Activated T-cell treated with anti-CD3 and anti-CD28 coated beads, Interleukin-2, amount 50 U/mL, for 72 hours (primary cell): ENCODE data around the gene FXN. TPM values are rescaled to one million over a fixed set of nuclear protein-coding genes. Genes with fewer than 3 reads are reported as not detected.

Experiments
- ATAC-seq, 2 donors: fragments of 150-1000 bp; cut with Tn5 transposase; replicated peaks in 1 of 2; 2 replicates each; pipeline ENCODE4 v1.10.0; 2021; ENCODE audit warnings: moderate library complexity in 2 of 2, mild to moderate bottlenecking in 1 of 2
- DNase-seq, 2 donors: peaks; one replicate each; pipeline ENCODE4 v3.0.0; 2021 to 2022; ENCODE audit warnings: mixed read lengths in 1 of 2
- H3K27ac Mint-ChIP-seq: one replicate; pipeline ENCODE4 v1.8.0; 2022; ENCODE audit warnings: mild to moderate bottlenecking, moderate library complexity, mixed read lengths
- H3K27me3 Mint-ChIP-seq: one replicate; pipeline ENCODE4 v1.8.0; 2022; ENCODE audit warnings: low read depth, mixed read lengths
- H3K36me3 Mint-ChIP-seq, 2 donors: one replicate each; pipeline ENCODE4 v1.8.0; 2022; ENCODE audit warnings: mixed read lengths in 2 of 2, mild to moderate bottlenecking in 1 of 2; ENCODE audit not compliant: insufficient read depth in 2 of 2
- H3K4me1 Mint-ChIP-seq: one replicate; pipeline ENCODE4 v1.8.0; 2022; ENCODE audit warnings: low read depth, mixed read lengths
- H3K4me3 Mint-ChIP-seq, 2 donors: one replicate each; pipeline ENCODE4 v1.8.0; 2022; ENCODE audit warnings: mild to moderate bottlenecking in 2 of 2, mixed read lengths in 2 of 2, moderate library complexity in 2 of 2
- H3K9me3 Mint-ChIP-seq, 2 donors: one replicate each; pipeline ENCODE4 v1.8.0; 2022; ENCODE audit warnings: mixed read lengths in 2 of 2
- total RNA-seq, 2 donors: library from RNA; stranded (reverse); gene quantifications; one replicate each; pipeline ENCODE4 v1.2.3, GENCODE V29; 2022

The FXN gene
- total RNA-seq, 2 donors from 2014 or later = 14.6 to 18.6 TPM

GRCh38 chr9:69060766-69061165 lies 25.2 kb downstream of the FXN start:
- ATAC-seq (no peak), DNase-seq (no peak)
- Mint-ChIP-seq H3K4me3 (no peak overlapping the region), H3K36me3 (peaks cover 7 to 14% of the 10 kb centered on the region in 2 donors), H3K27me3 (no peaks in the 10 kb centered on the region), H3K4me1 (peaks cover 8% of the 10 kb centered on the region), H3K9me3 (no peaks in the 10 kb centered on the region), H3K27ac (no peak overlapping the region)

GRCh38 chr9:69062195-69062594 lies 26.6 kb downstream of the FXN start:
- no peaks in the 10 kb centered on the region for H3K9me3 Mint-ChIP-seq
- no peaks in the 10 kb centered on the region for H3K27me3 Mint-ChIP-seq
- DNase-seq (no peak), ATAC-seq (no peak)
- H3K4me3 Mint-ChIP-seq = no peak overlapping the region
- H3K36me3 Mint-ChIP-seq = peaks cover 7 to 14% of the 10 kb centered on the region in 2 donors
- H3K27ac Mint-ChIP-seq = no peak overlapping the region
- peaks cover 8% of the 10 kb centered on the region for H3K4me1 Mint-ChIP-seq

GRCh38 chr9:69063839-69064238 lies 28.3 kb downstream of the FXN start:
- no peak for ATAC-seq
- Mint-ChIP-seq H3K36me3 (peaks cover 5 to 10% of the 10 kb centered on the region in 2 donors), H3K9me3 (no peaks in the 10 kb centered on the region), H3K27me3 (no peaks in the 10 kb centered on the region), H3K27ac (no peak overlapping the region), H3K4me3 (no peak overlapping the region), H3K4me1 (peaks cover 8% of the 10 kb centered on the region)
- DNase-seq = no peak

GRCh38 chr9:69065660-69066059 lies 30.1 kb downstream of the FXN start:
- Mint-ChIP-seq H3K4me3 (no peak overlapping the region), H3K9me3 (no peaks in the 10 kb centered on the region), H3K27ac (no peak overlapping the region), H3K4me1 (peaks cover 1% of the 10 kb centered on the region), H3K36me3 (peaks cover 1 to 4% of the 10 kb centered on the region in 2 donors), H3K27me3 (no peaks in the 10 kb centered on the region)
- no peak for DNase-seq
- ATAC-seq = no peak

- no peak for ATAC-seq
- DNase-seq = no peak
- Mint-ChIP-seq H3K4me1 (no peaks in the 10 kb centered on the region), H3K27me3 (no peaks in the 10 kb centered on the region), H3K27ac (no peak overlapping the region), H3K9me3 (no peaks in the 10 kb centered on the region), H3K36me3 (peaks cover 0 to 3% of the 10 kb centered on the region in 2 donors), H3K4me3 (no peak overlapping the region)
Measured at GRCh38 chr9:69066955-69067354, 31.4 kb downstream of the FXN start.

- Mint-ChIP-seq H3K9me3 (no peaks in the 10 kb centered on the region), H3K27ac (no peak overlapping the region), H3K4me1 (no peaks in the 10 kb centered on the region), H3K27me3 (no peaks in the 10 kb centered on the region), H3K4me3 (no peak overlapping the region), H3K36me3 (peaks cover 0 to 3% of the 10 kb centered on the region in 2 donors)
- ATAC-seq (no peak), DNase-seq (no peak)
Measured at GRCh38 chr9:69070201-69070600, 34.6 kb downstream of the FXN start.

GRCh38 chr9:69071059-69071458 lies 35.5 kb downstream of the FXN start:
- H3K27ac Mint-ChIP-seq = no peak overlapping the region
- no peak overlapping the region for H3K4me3 Mint-ChIP-seq
- H3K27me3 Mint-ChIP-seq = no peaks in the 10 kb centered on the region
- H3K36me3 Mint-ChIP-seq = no peaks in the 10 kb centered on the region
- H3K4me1 Mint-ChIP-seq = no peaks in the 10 kb centered on the region
- no peak for ATAC-seq
- DNase-seq = no peak
- no peaks in the 10 kb centered on the region for H3K9me3 Mint-ChIP-seq

GRCh38 chr9:69073103-69073502 lies 37.6 kb downstream of the FXN start:
- Mint-ChIP-seq H3K4me3 (no peak overlapping the region), H3K4me1 (no peaks in the 10 kb centered on the region), H3K36me3 (no peaks in the 10 kb centered on the region), H3K27me3 (no peaks in the 10 kb centered on the region), H3K9me3 (no peaks in the 10 kb centered on the region), H3K27ac (no peak overlapping the region)
- DNase-seq (no peak), ATAC-seq (no peak)

GRCh38 chr9:69074801-69075200 lies 39.2 kb downstream of the FXN start:
- no peak for ATAC-seq
- no peak overlapping the region for H3K27ac Mint-ChIP-seq
- DNase-seq = no peak
- no peak overlapping the region for H3K4me3 Mint-ChIP-seq
- peaks cover 0 to 1% of the 10 kb centered on the region in 2 donors for H3K36me3 Mint-ChIP-seq
- no peaks in the 10 kb centered on the region for H3K27me3 Mint-ChIP-seq
- H3K4me1 Mint-ChIP-seq = no peaks in the 10 kb centered on the region
- no peaks in the 10 kb centered on the region for H3K9me3 Mint-ChIP-seq

- H3K9me3 Mint-ChIP-seq = no peaks in the 10 kb centered on the region
- no peaks in the 10 kb centered on the region for H3K4me1 Mint-ChIP-seq
Measured at GRCh38 chr9:69076550-69076949, 41.0 kb downstream of the FXN start.

GRCh38 chr9:69078069-69078468 lies 42.5 kb downstream of the FXN start:
- no peaks in the 10 kb centered on the region for H3K4me1 Mint-ChIP-seq
- H3K9me3 Mint-ChIP-seq = no peaks in the 10 kb centered on the region
- no peak for DNase-seq
- no peak for ATAC-seq
- no peaks in the 10 kb centered on the region for H3K27me3 Mint-ChIP-seq
- H3K27ac Mint-ChIP-seq = no peak overlapping the region
- peaks cover 1 to 3% of the 10 kb centered on the region in 2 donors for H3K36me3 Mint-ChIP-seq
- no peak overlapping the region for H3K4me3 Mint-ChIP-seq

More at GRCh38 chr9:69076550-69076949, 41.0 kb downstream of the FXN start:
- Mint-ChIP-seq H3K4me3 (no peak overlapping the region), H3K27ac (no peak overlapping the region), H3K27me3 (no peaks in the 10 kb centered on the region), H3K36me3 (peaks cover 1 to 3% of the 10 kb centered on the region in 2 donors)
- no peak for DNase-seq
- no peak for ATAC-seq

- Mint-ChIP-seq H3K4me3 (no peak overlapping the region), H3K4me1 (no peaks in the 10 kb centered on the region), H3K9me3 (no peaks in the 10 kb centered on the region), H3K27me3 (no peaks in the 10 kb centered on the region), H3K36me3 (peaks cover 1 to 3% of the 10 kb centered on the region in 2 donors), H3K27ac (no peak overlapping the region)
- no peak for ATAC-seq
- DNase-seq = no peak
Measured at GRCh38 chr9:69078581-69078980, 43.0 kb downstream of the FXN start.

- Mint-ChIP-seq H3K27ac (no peak overlapping the region), H3K36me3 (peaks cover 1 to 3% of the 10 kb centered on the region in 2 donors), H3K27me3 (no peaks in the 10 kb centered on the region), H3K4me3 (no peak overlapping the region), H3K4me1 (no peaks in the 10 kb centered on the region), H3K9me3 (no peaks in the 10 kb centered on the region)
- DNase-seq = no peak
- ATAC-seq = no peak
Measured at GRCh38 chr9:69079186-69079585, 43.6 kb downstream of the FXN start.

- no peak overlapping the region for H3K4me3 Mint-ChIP-seq
- no peak for DNase-seq
- no peaks in the 10 kb centered on the region for H3K4me1 Mint-ChIP-seq
- H3K9me3 Mint-ChIP-seq = no peaks in the 10 kb centered on the region
- H3K27me3 Mint-ChIP-seq = no peaks in the 10 kb centered on the region
- ATAC-seq = no peak
- no peak overlapping the region for H3K27ac Mint-ChIP-seq
- H3K36me3 Mint-ChIP-seq = peaks cover 1 to 3% of the 10 kb centered on the region in 2 donors
Measured at GRCh38 chr9:69081261-69081660, 45.7 kb downstream of the FXN start.
